H1 (cell line): Measurements from ENCODE around the gene AANAT.

ENCODE experiments used
- ATF2 ChIP-seq: IDR thresholded peaks from 2 replicates; pipeline ENCODE4 v1.6.1; 2012; ENCODE audit warnings: low read length, inconsistent platforms
- BCL11A ChIP-seq, 2 experiments: IDR thresholded peaks; one replicate each; pipeline ENCODE4 v1.6.1; 2011; ENCODE audit warnings: low read depth in 2 of 2, low read length in 2 of 2, mild to moderate bottlenecking in 2 of 2
- BRCA1 ChIP-seq: IDR thresholded peaks from 2 replicates; pipeline ENCODE4 v1.6.1; 2012; ENCODE audit warnings: low read depth, low read length, improper control_type of control experiment
- CTCF ChIP-seq, 3 experiments: IDR thresholded peaks; 1 replicate in 2 of 3; 2 replicates in 1 of 3; pipeline versions ENCODE4 v1.5.1 to v1.6.1; 2011; ENCODE audit warnings: low read length in 3 of 3, mild to moderate bottlenecking in 3 of 3, inconsistent platforms in 2 of 3, low read depth in 1 of 3, moderate library complexity in 1 of 3; ENCODE audit not compliant: insufficient read depth in 1 of 3; ENCODE audit errors: control extremely low read depth in 1 of 3
- KDM1A ChIP-seq: fragments of 200-600, 300-600 bp; sonication (generic); IDR thresholded peaks from 2 replicates; pipeline ENCODE4 v1.7.1; 2016; ENCODE audit warnings: mild to moderate bottlenecking, low read length, borderline replicate concordance
- MAX ChIP-seq: IDR thresholded peaks from 2 replicates; pipeline ENCODE4 v1.6.1; 2012; ENCODE audit warnings: inconsistent platforms
- POLR2A ChIP-seq, 2 experiments: IDR thresholded peaks; 1 replicate in 1 of 2; 2 replicates in 1 of 2; pipeline ENCODE4 v1.6.1; 2011; ENCODE audit warnings: low read depth in 2 of 2, low read length in 2 of 2, mild to moderate bottlenecking in 2 of 2; ENCODE audit errors: control extremely low read depth in 1 of 2
- POLR2AphosphoS5 ChIP-seq: IDR thresholded peaks from 2 replicates; pipeline ENCODE4 v1.6.1; 2011; ENCODE audit warnings: low read depth, low read length
- RAD21 ChIP-seq, 2 experiments: IDR thresholded peaks in 1 of 2; conservative IDR thresholded peaks in 1 of 2; 2 replicates each; pipeline ENCODE4 v1.6.1; 2011; ENCODE audit warnings: low read depth in 2 of 2, low read length in 2 of 2, improper control_type of control experiment in 1 of 2, inconsistent platforms in 1 of 2, mild to moderate bottlenecking in 1 of 2, moderate library complexity in 1 of 2
- RFX5 ChIP-seq: IDR thresholded peaks from 2 replicates; pipeline ENCODE4 v1.6.1; 2011; ENCODE audit warnings: low read depth, low read length, improper control_type of control experiment, borderline replicate concordance
- SIRT6 ChIP-seq: IDR thresholded peaks from one replicate; pipeline ENCODE4 v1.7.1; 2012; ENCODE audit warnings: low read length, inconsistent platforms
- SP4 ChIP-seq: IDR thresholded peaks from 2 replicates; pipeline ENCODE4 v1.6.1; 2012; ENCODE audit warnings: low read length, inconsistent platforms
- TAF1 ChIP-seq: IDR thresholded peaks from 2 replicates; pipeline ENCODE4 v1.6.1; 2011; ENCODE audit warnings: mild to moderate bottlenecking, low read depth, low read length
- USF2 ChIP-seq: IDR thresholded peaks from 2 replicates; pipeline ENCODE4 v1.6.1; 2011; ENCODE audit warnings: low read length, improper control_type of control experiment

- no peak for TF ChIP-seq SIRT6
- TF ChIP-seq BRCA1 = no peak
- no peak for TF ChIP-seq CTCF (IDR thresholded peaks at IDR 0.05; ENCODE audit: control extremely low read depth in 1 of 3, insufficient read depth in 1 of 3, low read depth in 1 of 3, low read length in 3 of 3)
- TF ChIP-seq KDM1A = no peak
- TF ChIP-seq BCL11A (IDR thresholded peaks at IDR 0.05; ENCODE audit: low read depth in 2 of 2, low read length in 2 of 2) = no peak
- no peak for TF ChIP-seq RFX5
- TF ChIP-seq POLR2A (IDR thresholded peaks at IDR 0.05; ENCODE audit: control extremely low read depth in 1 of 2, low read depth in 2 of 2, low read length in 2 of 2) = no peak; a peak in 1 of 3 replicates
- no peak for TF ChIP-seq POLR2AphosphoS5
- 0 out of 2 replicates have a peak, but pooled peaks have one; percentile 19 for TF ChIP-seq TAF1
- no peak for TF ChIP-seq SP4
- no peak for TF ChIP-seq RAD21 (IDR thresholded peaks at IDR 0.05 in 1 of 2, conservative IDR thresholded peaks at IDR 0.05 in 1 of 2; ENCODE audit: low read depth in 2 of 2, low read length in 2 of 2)
- TF ChIP-seq MAX = no peak
- TF ChIP-seq USF2 = no peak
- peak; percentile 77 for TF ChIP-seq ATF2
Measured at GRCh38 chr17:76444518-76445311, 22.7 kb upstream of the AANAT start.
